Osteocyte (in vitro differentiated cells): ENCODE results near the gene AOX1. TPM values are rescaled to one million over a fixed set of nuclear protein-coding genes. Genes with fewer than 3 reads are reported as not detected.

Experiments used
- DNase-seq: peaks from one replicate; pipeline ENCODE4 v3.0.0; 2021; ENCODE audit warnings: mixed read lengths; ENCODE audit not compliant: unreplicated experiment; ENCODE audit errors: extremely low spot score
- H3K27ac Mint-ChIP-seq: one replicate; pipeline ENCODE4 v1.8.0; 2021; ENCODE audit warnings: mild to moderate bottlenecking, mixed read lengths; ENCODE audit not compliant: unreplicated experiment
- H3K27me3 Mint-ChIP-seq: one replicate; pipeline ENCODE4 v1.8.0; 2021; ENCODE audit warnings: mixed read lengths; ENCODE audit not compliant: unreplicated experiment
- H3K36me3 Mint-ChIP-seq: one replicate; pipeline ENCODE4 v1.8.0; 2021; ENCODE audit warnings: mixed read lengths; ENCODE audit not compliant: unreplicated experiment
- H3K4me1 Mint-ChIP-seq: one replicate; pipeline ENCODE4 v1.8.0; 2021; ENCODE audit warnings: mixed read lengths; ENCODE audit not compliant: unreplicated experiment
- H3K4me3 Mint-ChIP-seq: one replicate; pipeline ENCODE4 v1.8.0; 2021; ENCODE audit warnings: mild to moderate bottlenecking, moderate library complexity, mixed read lengths; ENCODE audit not compliant: unreplicated experiment
- H3K9me3 Mint-ChIP-seq: one replicate; pipeline ENCODE4 v1.8.0; 2021; ENCODE audit warnings: mixed read lengths; ENCODE audit not compliant: unreplicated experiment
- total RNA-seq: library from RNA; stranded (reverse); gene quantifications from 2 replicates; pipeline ENCODE4 v1.2.1, GENCODE V29; 2021
- TF ChIP-seq, protein P1 (sequence below): fragments of 200-600 bp; sonication (generic); IDR thresholded peaks from 2 replicates; pipeline ENCODE4 v1.5.0; 2021; ENCODE audit warnings: antibody characterized with exemption, mild to moderate bottlenecking, moderate library complexity

Gene AOX1
- total RNA-seq, 1 donor from 2014 or later, result 1.7 TPM

DNA sequence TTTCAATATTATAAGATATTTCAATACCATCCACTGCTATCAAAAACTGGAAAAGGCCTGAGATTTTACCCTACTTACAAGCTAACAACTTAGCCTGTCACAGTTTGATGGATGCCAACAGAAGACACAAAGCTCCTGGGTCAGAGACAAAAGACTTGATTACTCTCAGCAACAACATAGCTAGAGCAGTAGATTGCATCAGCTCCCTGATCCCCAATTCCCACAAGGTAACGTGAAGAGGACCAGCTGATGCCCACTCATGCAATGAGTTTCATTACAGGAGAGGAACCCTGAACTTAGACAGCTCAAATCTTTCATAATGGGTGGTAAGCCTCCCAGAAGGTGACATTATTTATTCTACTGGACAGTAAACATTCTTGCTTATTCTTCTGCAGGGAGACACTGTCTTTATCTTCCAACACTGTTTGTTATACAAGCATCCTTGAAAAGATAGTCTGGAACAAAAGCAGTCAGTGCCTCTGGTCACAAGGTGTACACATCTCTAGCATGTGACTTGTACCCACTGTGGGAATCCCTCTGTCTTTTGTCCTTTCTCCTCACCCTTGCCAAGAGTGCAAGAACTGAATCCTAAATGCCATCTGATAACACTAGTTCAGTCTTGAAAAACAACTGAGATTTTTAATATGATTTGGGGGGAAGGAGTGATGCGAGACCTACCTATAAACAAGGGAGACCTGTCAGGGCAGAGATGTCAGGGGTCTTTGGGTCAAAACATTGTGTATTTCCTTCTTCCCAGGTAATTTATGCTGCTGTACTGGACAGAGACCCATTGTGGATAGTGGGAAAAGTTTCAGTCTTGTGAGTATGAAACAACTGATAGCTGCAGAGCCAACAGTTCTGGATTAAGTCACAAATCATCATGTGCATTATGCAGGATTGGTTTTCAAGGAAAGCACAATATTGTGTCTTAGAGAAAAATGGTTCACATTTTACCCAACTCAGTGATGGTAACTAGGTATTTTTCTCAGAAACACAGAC is 102.4 kb downstream of the AOX1 start:
- no peaks in the 10 kb centered on the region for H3K4me1 Mint-ChIP-seq
- H3K4me3 Mint-ChIP-seq, result no peak overlapping the region
- peaks cover 27% of the 10 kb centered on the region for H3K27me3 Mint-ChIP-seq
- no peaks in the 10 kb centered on the region for H3K9me3 Mint-ChIP-seq
- TF ChIP-seq, protein P1, sequence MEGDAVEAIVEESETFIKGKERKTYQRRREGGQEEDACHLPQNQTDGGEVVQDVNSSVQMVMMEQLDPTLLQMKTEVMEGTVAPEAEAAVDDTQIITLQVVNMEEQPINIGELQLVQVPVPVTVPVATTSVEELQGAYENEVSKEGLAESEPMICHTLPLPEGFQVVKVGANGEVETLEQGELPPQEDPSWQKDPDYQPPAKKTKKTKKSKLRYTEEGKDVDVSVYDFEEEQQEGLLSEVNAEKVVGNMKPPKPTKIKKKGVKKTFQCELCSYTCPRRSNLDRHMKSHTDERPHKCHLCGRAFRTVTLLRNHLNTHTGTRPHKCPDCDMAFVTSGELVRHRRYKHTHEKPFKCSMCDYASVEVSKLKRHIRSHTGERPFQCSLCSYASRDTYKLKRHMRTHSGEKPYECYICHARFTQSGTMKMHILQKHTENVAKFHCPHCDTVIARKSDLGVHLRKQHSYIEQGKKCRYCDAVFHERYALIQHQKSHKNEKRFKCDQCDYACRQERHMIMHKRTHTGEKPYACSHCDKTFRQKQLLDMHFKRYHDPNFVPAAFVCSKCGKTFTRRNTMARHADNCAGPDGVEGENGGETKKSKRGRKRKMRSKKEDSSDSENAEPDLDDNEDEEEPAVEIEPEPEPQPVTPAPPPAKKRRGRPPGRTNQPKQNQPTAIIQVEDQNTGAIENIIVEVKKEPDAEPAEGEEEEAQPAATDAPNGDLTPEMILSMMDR, result no peak
- DNase-seq, result no peak
- H3K36me3 Mint-ChIP-seq, result no peaks in the 10 kb centered on the region
- no peak overlapping the region for H3K27ac Mint-ChIP-seq

- H3K4me3 Mint-ChIP-seq, result no peak overlapping the region
- H3K4me1 Mint-ChIP-seq, result peaks cover under 1% of the 10 kb centered on the region
- H3K9me3 Mint-ChIP-seq, result no peaks in the 10 kb centered on the region
- no peak overlapping the region for H3K27ac Mint-ChIP-seq
- no peak for DNase-seq
- H3K36me3 Mint-ChIP-seq, result no peaks in the 10 kb centered on the region
- TF ChIP-seq, protein P1, result no peak
- peaks cover 27% of the 10 kb centered on the region for H3K27me3 Mint-ChIP-seq
These were observed 103.3 kb downstream of the AOX1 start for GRCh38 chr2:200689115-200689514.

GRCh38 chr2:200693836-200694470 is 108.1 kb downstream of the AOX1 start:
- H3K27me3 Mint-ChIP-seq, result peaks cover 4% of the 10 kb centered on the region
- no peak for DNase-seq
- peaks cover 1% of the 10 kb centered on the region for H3K4me1 Mint-ChIP-seq
- no peak overlapping the region for H3K27ac Mint-ChIP-seq
- no peaks in the 10 kb centered on the region for H3K36me3 Mint-ChIP-seq
- H3K4me3 Mint-ChIP-seq, result no peak overlapping the region
- TF ChIP-seq, protein P1, result no peak
- no peaks in the 10 kb centered on the region for H3K9me3 Mint-ChIP-seq

GRCh38 chr2:200695191-200695590 is 109.4 kb downstream of the AOX1 start:
- Mint-ChIP-seq H3K27me3 (peaks cover 4% of the 10 kb centered on the region), H3K4me1 (peaks cover 1% of the 10 kb centered on the region), H3K4me3 (no peak overlapping the region), H3K36me3 (no peaks in the 10 kb centered on the region), H3K27ac (no peak overlapping the region), H3K9me3 (no peaks in the 10 kb centered on the region)
- DNase-seq, result no peak
- TF ChIP-seq, protein P1, result no peak

- TF ChIP-seq, protein P1, result no peak
- H3K27ac Mint-ChIP-seq, result no peak overlapping the region
- DNase-seq, result no peak
- no peaks in the 10 kb centered on the region for H3K36me3 Mint-ChIP-seq
- H3K4me1 Mint-ChIP-seq, result peaks cover 1% of the 10 kb centered on the region
- H3K27me3 Mint-ChIP-seq, result peaks cover 5% of the 10 kb centered on the region
- no peak overlapping the region for H3K4me3 Mint-ChIP-seq
- no peaks in the 10 kb centered on the region for H3K9me3 Mint-ChIP-seq
These were observed 109.8 kb downstream of the AOX1 start for GRCh38 chr2:200695601-200696000.
